ENCODE results near the gene PPP1R14B.

PPP1R14B gene

DNA sequence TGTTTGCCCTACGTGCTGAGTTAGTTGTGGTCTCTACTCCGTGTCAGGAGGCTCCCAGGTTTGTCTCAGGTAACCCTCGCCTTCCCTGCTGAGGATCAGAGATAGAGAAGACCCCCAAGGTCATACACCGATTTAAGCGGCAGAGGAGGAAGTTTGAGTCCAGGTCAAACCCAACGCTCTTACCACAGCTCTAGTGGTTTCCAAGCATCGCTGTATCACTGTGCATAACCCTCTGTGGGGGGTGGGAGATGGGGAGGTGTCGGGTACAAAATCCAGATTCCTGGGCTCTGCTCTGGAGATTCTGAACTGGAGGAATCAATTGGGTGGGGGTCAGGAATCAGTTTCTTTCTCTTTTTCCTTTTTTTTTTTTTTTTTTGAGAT lies 15.8 kb downstream of the PPP1R14B start:
- DNase-seq (ENCODE audit: low read depth): no peak

DNA sequence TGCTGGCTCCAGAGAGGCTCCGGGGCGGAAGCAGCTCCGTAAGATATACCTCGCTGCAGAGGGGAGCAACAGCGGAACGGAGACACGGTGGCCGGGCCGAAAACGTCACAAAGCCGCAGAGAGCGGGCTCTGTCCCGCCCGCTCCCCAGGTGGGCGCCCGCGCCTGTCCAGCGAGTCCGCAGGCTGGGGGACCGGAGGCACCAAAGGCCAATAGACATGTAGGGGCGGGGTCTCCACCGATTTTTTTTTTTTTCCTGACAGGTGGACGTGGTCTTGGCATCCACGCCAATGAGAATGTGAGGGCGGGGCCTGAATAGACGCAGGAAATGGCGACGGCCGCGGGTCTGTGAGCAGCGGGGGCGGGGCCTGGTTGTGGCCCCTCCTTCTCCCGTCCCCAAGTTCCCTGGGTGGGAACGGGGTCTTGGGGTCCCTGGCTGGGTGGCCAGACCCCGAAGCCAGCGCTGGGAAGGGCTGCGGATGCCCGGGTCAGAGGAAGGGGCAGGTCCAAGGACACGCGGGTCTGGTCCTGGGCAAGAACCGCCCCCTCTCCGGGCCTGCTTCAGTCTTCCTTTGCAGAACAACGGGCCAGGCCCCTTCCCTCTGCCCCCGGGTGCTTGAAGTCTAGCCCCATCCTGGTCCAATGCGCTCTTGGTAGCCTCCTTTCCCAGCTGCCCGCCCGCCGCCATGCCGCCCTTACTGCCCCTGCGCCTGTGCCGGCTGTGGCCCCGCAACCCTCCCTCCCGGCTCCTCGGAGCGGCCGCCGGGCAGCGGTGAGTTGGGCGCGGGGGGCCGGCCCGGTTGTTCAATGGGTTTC lies 16.4 kb downstream of the PPP1R14B start, which contains the start of gene DNAJC4:
Gene DNAJC4, plus strand, starts transcription at position 378 of the 814 bp plus-strand sequence. Its CDS starts 307 bp downstream, at position 685.
- no peak for DNase-seq (ENCODE audit: low read depth)

- no peak for DNase-seq (ENCODE audit: low read depth)
These were observed 17.0 kb downstream of the PPP1R14B start for GRCh38 chr11:64229744-64230170.

- DNase-seq (ENCODE audit: low read depth): no peak
These were observed 17.5 kb downstream of the PPP1R14B start for GRCh38 chr11:64229090-64229743.

DNA sequence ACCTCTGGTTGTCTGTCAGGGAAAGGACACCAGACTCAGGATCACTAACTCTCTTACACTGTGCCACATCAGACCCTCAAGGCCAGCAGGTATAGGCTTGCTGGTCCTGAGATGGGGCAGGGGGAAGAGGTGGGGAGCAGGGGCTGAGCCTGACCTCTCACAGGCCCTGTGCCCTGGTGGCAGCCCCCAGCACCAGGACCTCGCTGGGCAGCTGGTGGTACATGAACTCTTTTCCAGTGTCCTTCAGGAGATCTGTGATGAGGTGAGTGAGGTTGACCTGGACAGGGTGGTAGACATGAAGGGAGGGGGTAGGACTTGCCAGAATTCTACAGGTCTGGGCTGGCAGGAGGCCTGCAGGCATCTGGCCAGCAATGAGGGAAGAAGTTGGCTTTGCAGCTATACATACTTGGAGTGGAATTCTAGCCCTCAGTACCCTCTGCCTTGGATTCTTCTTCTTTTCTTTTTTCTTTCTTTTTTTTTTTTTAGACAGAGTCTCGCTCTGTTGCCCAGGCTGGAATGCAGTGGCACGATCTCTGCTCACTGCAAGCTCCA lies 19.3 kb downstream of the PPP1R14B start:
- DNase-seq (ENCODE audit: low read depth): no peak

DNA sequence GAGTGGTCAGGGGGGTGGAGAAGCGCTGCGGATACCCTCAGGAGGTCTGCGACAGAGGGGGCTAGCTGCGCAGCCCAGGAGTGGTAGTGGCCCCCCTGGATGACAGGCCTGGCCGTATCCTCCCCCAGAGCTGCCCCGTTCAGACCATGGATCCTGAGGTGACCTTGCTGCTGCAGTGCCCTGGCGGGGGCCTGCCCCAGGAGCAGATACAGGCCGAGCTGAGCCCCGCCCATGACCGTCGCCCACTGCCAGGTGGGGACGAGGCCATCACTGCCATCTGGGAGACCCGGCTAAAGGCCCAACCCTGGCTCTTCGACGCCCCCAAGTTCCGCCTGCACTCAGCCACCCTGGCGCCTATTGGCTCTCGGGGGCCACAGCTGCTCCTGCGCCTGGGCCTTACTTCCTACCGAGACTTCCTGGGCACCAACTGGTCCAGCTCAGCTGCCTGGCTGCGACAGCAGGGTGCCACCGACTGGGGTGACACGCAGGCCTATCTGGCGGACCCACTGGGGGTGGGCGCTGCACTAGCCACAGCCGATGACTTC lies 20.2 kb downstream of the PPP1R14B start:
- DNase-seq (ENCODE audit: low read depth): no peak

DNA sequence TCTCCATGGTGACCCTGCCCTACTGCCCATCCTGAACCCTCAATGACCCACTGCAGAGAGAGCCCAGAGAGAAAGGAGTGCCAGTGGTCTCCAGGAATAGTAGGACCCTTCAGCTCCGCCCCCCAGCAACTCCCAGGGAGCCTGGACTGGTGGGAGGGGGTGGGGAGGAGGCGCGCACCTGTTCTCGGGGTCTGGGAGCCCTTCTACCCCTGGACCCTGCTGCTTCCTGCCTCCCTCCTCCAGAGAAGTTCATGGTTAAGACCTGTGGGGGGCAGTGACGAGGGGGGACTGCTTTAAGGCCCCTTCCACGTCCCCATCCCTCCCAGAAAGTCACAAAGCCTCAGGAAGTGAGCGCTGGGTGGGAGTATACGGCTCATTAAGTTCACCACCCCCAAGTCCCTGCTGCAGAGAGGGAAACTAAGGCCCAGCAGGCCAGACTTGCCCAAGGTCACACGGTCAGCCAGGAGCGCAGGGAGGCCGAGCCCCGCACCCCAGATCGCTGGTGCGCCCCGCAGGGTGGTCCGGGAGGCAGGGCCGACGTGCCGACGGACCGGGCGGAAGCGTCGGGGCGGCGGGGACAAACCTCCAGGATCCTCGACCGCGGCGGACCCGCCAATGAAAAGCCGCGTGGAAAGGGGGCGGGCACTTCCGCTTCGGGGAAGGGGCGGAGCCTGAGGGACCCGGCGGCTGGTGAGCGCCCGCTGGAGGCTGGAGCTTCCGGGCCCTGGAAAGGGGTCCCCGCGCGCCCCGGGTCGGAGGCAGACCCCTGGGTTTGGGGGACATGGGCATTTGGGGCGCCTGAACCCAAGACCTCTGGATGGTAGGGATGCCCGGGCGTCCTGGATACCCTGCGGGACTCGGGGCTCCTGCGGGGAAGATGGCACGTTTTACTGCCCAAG lies 20.9 kb downstream of the PPP1R14B start, which contains the start of the genes NUDT22 and TRPT1:
Gene NUDT22, plus strand, starts transcription at position 667 of the 899 bp plus-strand sequence. CDS start 379 bp downstream, outside the sequence.
Gene TRPT1, minus strand, starts transcription at position 579 of the 899 bp plus-strand sequence. Its CDS starts 326 bp downstream, at position 253.
- no peak for DNase-seq (ENCODE audit: low read depth)

DNA sequence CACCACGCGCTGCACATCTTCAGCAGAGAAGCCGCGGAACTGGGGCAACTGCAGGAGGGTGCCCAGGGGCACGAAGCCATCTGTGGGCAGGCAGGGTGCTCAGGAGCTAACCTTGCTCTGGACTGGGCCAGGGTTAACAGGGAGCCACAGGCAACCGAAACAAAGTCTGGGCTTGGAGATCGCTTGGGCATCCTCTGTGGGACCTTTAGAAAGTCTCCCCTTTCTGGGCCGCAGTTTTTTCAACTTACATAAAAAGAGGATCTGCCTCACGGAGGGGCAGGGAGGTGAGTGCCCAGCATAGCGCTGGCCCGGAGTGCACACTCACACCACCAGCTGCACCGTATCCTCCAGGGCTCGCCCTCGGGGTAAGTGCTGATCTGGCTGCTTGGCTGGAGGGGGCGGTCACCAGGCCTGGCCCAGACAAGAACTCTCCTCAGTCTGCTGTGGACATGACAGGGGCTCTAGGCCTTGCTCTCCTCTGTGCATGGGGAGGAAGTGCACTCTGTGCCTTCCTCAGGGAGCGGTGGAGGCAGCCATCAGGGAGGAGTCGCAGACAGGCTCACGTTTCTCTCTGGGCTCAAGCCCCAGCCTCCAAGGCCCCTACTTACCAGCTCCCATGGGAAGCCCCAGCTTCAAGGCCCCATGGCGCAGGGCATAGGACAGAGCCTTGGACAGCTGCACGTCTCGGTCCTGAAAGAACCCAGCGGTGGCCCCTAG lies 21.7 kb downstream of the PPP1R14B start:
- no peak for DNase-seq (ENCODE audit: low read depth)

DNA sequence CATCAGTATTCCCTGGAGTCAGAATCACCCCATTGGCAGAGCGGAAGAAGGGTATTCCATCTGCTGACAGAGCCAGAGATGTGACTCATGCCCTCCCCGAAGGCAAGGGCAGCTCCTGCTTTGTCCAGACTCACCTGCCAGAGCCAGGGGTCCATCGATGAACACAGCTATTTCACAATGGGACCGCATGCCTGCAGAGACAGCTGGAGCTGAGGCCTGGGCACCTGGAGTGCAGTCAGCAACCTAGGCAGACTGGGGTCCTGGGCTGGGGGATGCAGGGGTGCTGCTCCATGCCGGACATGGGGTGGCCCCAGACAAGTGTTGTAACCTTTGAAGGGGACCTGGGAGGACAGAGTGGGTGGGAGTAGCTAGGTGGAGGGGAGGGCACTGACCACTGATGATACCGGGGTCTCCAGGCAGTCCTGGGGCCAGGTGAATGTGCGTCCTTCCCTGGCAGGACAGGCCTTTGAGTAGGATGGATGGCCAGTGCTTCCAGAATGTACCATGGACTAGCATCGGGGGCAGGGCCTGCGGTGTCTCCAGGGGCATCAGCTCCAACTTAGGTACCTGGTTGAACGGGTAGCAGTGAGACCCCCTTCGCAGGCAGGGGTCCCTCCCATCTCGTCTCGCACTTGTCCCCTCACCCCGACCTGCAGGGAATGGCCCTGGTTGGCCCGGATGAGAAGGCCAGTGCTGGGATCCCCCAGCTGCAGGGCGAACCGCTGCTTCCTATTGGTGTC lies 22.4 kb downstream of the PPP1R14B start:
- no peak for DNase-seq (ENCODE audit: low read depth)

- no peak for DNase-seq (ENCODE audit: low read depth)
These were observed 23.6 kb downstream of the PPP1R14B start for GRCh38 chr11:64223001-64223651.

DNA sequence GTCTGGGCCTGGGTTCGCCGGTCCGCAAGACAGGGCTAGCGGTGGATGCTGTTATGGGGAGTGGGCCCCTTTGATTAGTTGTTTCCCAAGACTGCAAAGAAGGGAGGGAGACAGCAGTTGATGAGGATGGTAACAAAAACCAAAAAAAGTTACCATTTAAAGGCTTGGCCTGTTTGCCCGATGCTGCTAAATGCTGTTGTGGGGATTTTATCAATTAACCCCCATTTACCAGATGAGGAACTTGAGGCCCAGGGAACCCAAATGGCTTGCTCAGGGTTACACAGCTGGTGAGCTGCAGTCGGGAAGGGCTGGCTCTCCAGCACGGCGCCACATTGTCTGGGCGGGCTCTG lies 24.1 kb downstream of the PPP1R14B start:
- DNase-seq (ENCODE audit: low read depth): no peak

- no peak for DNase-seq (ENCODE audit: low read depth)
These were observed 25.9 kb downstream of the PPP1R14B start for GRCh38 chr11:64220798-64221197.

- no peak for DNase-seq (ENCODE audit: low read depth)
These were observed 26.5 kb downstream of the PPP1R14B start for GRCh38 chr11:64220271-64220670.

DNA sequence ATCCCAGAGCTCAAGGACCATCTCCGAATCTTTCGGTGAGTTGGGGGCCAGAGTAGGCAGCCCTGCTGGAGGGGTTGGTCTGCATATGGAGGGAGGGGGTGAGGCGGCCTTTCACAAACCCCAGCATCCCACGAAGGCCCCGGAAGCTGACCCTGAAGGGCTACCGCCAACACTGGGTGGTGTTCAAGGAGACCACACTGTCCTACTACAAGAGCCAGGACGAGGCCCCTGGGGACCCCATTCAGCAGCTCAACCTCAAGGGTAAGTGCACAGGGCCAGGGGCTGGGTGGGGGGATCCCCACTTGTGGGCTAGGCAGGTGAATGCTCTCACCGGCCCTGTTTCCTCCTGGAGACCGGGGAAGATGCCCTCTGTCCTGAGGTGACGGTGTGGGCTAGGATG lies 27.0 kb downstream of the PPP1R14B start:
- DNase-seq (ENCODE audit: low read depth): no peak

- no peak for DNase-seq (ENCODE audit: low read depth)
These were observed 27.4 kb downstream of the PPP1R14B start for GRCh38 chr11:64219354-64219684.

DNA sequence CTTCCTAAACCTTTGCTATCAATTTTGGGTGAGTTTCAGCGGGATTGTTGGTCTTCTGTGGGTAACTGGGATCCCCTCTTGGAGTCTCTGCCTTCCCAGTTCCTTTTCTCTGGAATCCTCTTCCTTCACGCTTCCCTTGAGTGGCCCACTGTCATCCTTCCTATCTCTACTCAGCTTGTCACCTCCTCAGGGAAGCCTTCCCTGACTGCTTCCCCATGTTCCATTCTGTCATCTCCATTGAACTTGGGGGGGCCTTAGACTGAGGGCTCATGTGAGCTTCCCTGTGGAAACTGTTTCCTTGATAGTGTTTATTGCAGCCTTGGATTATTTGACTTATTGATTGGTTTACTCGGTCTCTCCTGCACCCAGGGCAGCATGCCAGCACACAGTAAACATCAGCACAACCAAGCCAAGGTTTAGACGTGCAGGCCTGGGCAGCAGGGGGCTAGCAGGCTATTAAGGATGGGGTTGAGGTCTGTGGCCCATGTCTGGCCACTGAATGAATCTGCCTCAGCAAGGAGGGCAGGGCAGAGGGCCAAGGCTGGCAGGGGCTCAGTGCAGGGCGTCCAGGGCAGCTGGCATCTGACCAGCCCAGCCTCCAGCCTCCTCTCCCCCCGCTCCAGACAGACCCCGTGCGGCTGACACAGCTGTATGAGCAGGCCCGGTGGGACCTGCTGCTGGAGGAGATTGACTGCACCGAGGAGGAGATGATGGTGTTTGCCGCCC lies 28.0 kb downstream of the PPP1R14B start:
- no peak for DNase-seq (ENCODE audit: low read depth)

DNA sequence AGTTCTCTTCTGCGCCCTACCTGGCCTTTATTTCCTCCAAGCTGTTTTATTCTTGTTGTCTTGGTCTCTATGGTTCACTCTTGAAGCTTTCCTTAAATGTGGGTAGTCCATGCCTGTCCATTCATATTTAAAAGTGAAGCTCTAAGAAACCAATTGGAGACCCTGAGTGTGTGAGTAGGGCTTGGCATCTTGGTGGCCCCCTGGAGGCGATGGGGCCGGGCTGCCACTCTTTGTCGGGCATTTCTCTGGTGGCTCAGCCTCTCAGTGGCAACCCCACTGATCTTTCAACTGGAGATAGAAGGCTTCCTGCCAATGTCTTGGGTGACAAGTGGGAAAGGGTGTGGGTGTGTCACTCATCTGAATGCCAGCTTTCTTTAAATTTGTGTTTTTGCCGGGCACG lies 29.9 kb downstream of the PPP1R14B start:
- DNase-seq (ENCODE audit: low read depth): no peak

DNA sequence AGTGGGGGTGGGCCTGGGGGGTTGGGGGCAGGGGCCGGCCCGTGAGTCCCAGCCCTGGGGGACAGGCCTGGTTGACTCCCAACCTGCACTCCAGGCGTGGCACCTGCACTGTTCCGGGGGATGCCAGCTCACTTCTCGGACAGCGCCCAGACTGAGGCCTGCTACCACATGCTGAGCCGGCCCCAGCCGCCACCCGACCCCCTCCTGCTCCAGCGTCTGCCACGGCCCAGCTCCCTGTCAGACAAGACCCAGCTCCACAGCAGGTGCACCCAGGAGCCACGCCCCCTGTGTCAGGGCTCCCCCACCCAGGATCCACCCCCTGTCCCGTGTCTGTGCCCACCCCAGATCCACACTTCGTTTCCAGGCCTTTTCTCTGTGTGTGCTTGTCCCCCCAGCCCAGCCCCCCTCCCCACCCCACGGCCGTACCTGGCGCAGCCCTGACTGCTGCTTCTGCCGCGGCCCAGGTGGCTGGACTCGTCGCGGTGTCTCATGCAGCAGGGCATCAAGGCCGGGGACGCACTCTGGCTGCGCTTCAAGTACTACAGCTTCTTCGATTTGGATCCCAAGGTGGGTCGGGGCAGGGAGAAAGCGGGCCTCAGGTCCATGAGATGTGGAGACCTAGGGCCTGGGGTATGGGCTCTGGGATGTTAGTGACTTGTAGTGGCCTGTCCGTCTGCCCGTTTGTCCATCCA lies 35.4 kb downstream of the PPP1R14B start:
- DNase-seq (ENCODE audit: low read depth): no peak
